ENCODE data around the gene TBC1D32.

- no peak for TF ChIP-seq CTCF (IDR thresholded peaks at IDR 0.05; ENCODE audit: low read depth, low read length, missing input control)
- no peak for TF ChIP-seq YY1 (IDR thresholded peaks at IDR 0.05)
- TF ChIP-seq RAD21 (IDR thresholded peaks at IDR 0.05), result no peak
- no peak for TF ChIP-seq TAF1 (conservative IDR thresholded peaks at IDR 0.05)
- no peak for TF ChIP-seq REST (IDR thresholded peaks at IDR 0.05)
- no peak for TF ChIP-seq RXRA (IDR thresholded peaks at IDR 0.05)
- no peak for TF ChIP-seq ATF3 (IDR thresholded peaks at IDR 0.05)
- no peak for TF ChIP-seq JUND (IDR thresholded peaks at IDR 0.05)
- TF ChIP-seq MAX (IDR thresholded peaks at IDR 0.05), result no peak
- TF ChIP-seq SP1 (IDR thresholded peaks at IDR 0.05), result no peak
- TF ChIP-seq GABPA (IDR thresholded peaks at IDR 0.05 in 1 of 2, conservative IDR thresholded peaks at IDR 0.05 in 1 of 2), result no peak
- no peak for TF ChIP-seq HNF4A (conservative IDR thresholded peaks at IDR 0.05)
- no peak for TF ChIP-seq HNF4G (IDR thresholded peaks at IDR 0.05)
- TF ChIP-seq FOXA1 (IDR thresholded peaks at IDR 0.05), result no peak
Observed at GRCh38 chr6:121190122-121190521, 144.2 kb downstream of the TBC1D32 start.
